Measurements from ENCODE around the gene TTC33.

The TTC33 gene

GRCh38 chr5:40606077-40606765 is 149.5 kb downstream of the TTC33 start:
- DNase-seq (ENCODE audit: low spot score), result no peak
- no peak overlapping the region for H3K27ac ChIP-seq
- no peak for TF ChIP-seq CTCF (conservative IDR thresholded peaks at IDR 0.05; ENCODE audit: low read depth)
- CTCF ChIA-PET, result interaction anchor here (0.7 kb wide), 1 partner anchor 146 kb away, joined by 4 read pairs; no protein-coding TSS in a partner anchor
- POLR2A ChIA-PET (ENCODE audit: low non-redundant PET), result no interaction called here

- H3K27ac ChIP-seq, result no peak overlapping the region
- ChIA-PET POLR2A (ENCODE audit: low non-redundant PET) (no interaction called here), CTCF (interaction anchor here (0.7 kb wide), 1 partner anchor 145 kb away, joined by 4 read pairs; no protein-coding TSS in a partner anchor)
- no peak for TF ChIP-seq CTCF (conservative IDR thresholded peaks at IDR 0.05; ENCODE audit: low read depth)
- no peak for DNase-seq (ENCODE audit: low spot score)
Measured at GRCh38 chr5:40605295-40605958, 150.3 kb downstream of the TTC33 start.

- CTCF ChIA-PET, result interaction anchor here (0.6 kb wide), 1 partner anchor 11 kb away, joined by 3 read pairs; no protein-coding TSS in a partner anchor
- POLR2A ChIA-PET (ENCODE audit: low non-redundant PET), result no interaction called here
- peak; percentile 38 for DNase-seq (ENCODE audit: low spot score)
- H3K27ac ChIP-seq, result no peak overlapping the region
- TF ChIP-seq CTCF (conservative IDR thresholded peaks at IDR 0.05; ENCODE audit: low read depth), result no peak
Measured at GRCh38 chr5:40603378-40603777, 152.4 kb downstream of the TTC33 start.

- CTCF ChIA-PET, result no interaction called here
- DNase-seq (ENCODE audit: low spot score), result peak; percentile 47
Measured at GRCh38 chr5:40601198-40601868, 154.4 kb downstream of the TTC33 start.

GRCh38 chr5:40600383-40600782 is 155.4 kb downstream of the TTC33 start:
- POLR2A ChIA-PET (ENCODE audit: low non-redundant PET), result no interaction called here

More at GRCh38 chr5:40601198-40601868, 154.4 kb downstream of the TTC33 start:
- TF ChIP-seq CTCF (conservative IDR thresholded peaks at IDR 0.05; ENCODE audit: low read depth), result no peak
- no peak overlapping the region for H3K27ac ChIP-seq
- POLR2A ChIA-PET (ENCODE audit: low non-redundant PET), result no interaction called here

More at GRCh38 chr5:40600383-40600782, 155.4 kb downstream of the TTC33 start:
- no peak for DNase-seq (ENCODE audit: low spot score)
- CTCF ChIA-PET, result no interaction called here
- no peak overlapping the region for H3K27ac ChIP-seq
- TF ChIP-seq CTCF (conservative IDR thresholded peaks at IDR 0.05; ENCODE audit: low read depth), result no peak

All from RWPE1 (cell line).